SH-SY5Y (cell line): ENCODE data around the gene FBRSL1.

ENCODE experiments used
- GATA2 ChIP-seq: IDR thresholded peaks from 2 replicates; pipeline ENCODE4 v1.6.1; 2011; ENCODE audit warnings: mild to moderate bottlenecking, low read depth, low read length
- GATA3 ChIP-seq: IDR thresholded peaks from 2 replicates; pipeline ENCODE4 v1.6.1; 2011; ENCODE audit warnings: low read depth, mild to moderate bottlenecking, low read length, moderate library complexity

GRCh38 chr12:132530447-132530846 is 40.5 kb downstream of the FBRSL1 start:
- TF ChIP-seq GATA2 (no peak), GATA3 (no peak)
